GM18517 (cell line): ENCODE measurements around the gene RSAD1.

Source experiments
- ATAC-seq: cut with Tn5 transposase; IDR thresholded peaks from one replicate; pipeline ENCODE4 v1.9.1; 2021; ENCODE audit warnings: mild to moderate bottlenecking, moderate library complexity; ENCODE audit not compliant: unreplicated experiment

Gene RSAD1

GRCh38 chr17:50478391-50479381 is at the start of gene RSAD1:
Gene RSAD1 (plus strand): TSS chr17:50478860. CDS start chr17:50478885, 25 bp downstream.
- peak; percentile 88 for ATAC-seq

- no peak for ATAC-seq
Measured at GRCh38 chr17:50429793-50430192, 48.9 kb upstream of the RSAD1 start.

- no peak for ATAC-seq
Measured at GRCh38 chr17:50430821-50431618, 47.6 kb upstream of the RSAD1 start.

- ATAC-seq, result no peak
Measured at GRCh38 chr17:50432125-50432762, 46.4 kb upstream of the RSAD1 start.

GRCh38 chr17:50437409-50437808 is 41.3 kb upstream of the RSAD1 start:
- no peak for ATAC-seq

- ATAC-seq, result no peak
Measured at GRCh38 chr17:50439008-50439407, 39.7 kb upstream of the RSAD1 start.

- no peak for ATAC-seq
Measured at GRCh38 chr17:50440172-50440837, 38.4 kb upstream of the RSAD1 start.

GRCh38 chr17:50440838-50441829 is 37.5 kb upstream of the RSAD1 start:
- no peak for ATAC-seq

- ATAC-seq, result no peak
Measured at GRCh38 chr17:50443505-50443974, 35.1 kb upstream of the RSAD1 start.

- no peak for ATAC-seq
Measured at GRCh38 chr17:50444841-50445715, 33.6 kb upstream of the RSAD1 start.

- ATAC-seq, result no peak
Measured at GRCh38 chr17:50445730-50446325, 32.8 kb upstream of the RSAD1 start.

GRCh38 chr17:50447870-50448595 is 30.6 kb upstream of the RSAD1 start:
- ATAC-seq, result no peak

- ATAC-seq, result no peak
Measured at GRCh38 chr17:50448643-50449042, 30.0 kb upstream of the RSAD1 start.

- ATAC-seq, result no peak
Measured at GRCh38 chr17:50451943-50452629, 26.6 kb upstream of the RSAD1 start.

GRCh38 chr17:50452630-50453300 is 25.9 kb upstream of the RSAD1 start:
- ATAC-seq, result no peak

GRCh38 chr17:50453901-50454300 is 24.8 kb upstream of the RSAD1 start:
- ATAC-seq, result no peak
